Loucy (cell line): ENCODE results near the gene ACBD3.

Source experiments
- EZH2phosphoT487 ChIP-seq: fragments of 200-600 bp; IDR thresholded peaks from 2 replicates; pipeline ENCODE4 v1.6.1; 2018; ENCODE audit warnings: antibody characterized with exemption, mild to moderate bottlenecking, moderate library complexity, borderline replicate concordance
- TF ChIP-seq, protein P1 (sequence below): fragments of 200-600 bp; sonication (generic); conservative IDR thresholded peaks from 2 replicates; pipeline ENCODE4 v1.5.1; 2014; ENCODE audit warnings: mild to moderate bottlenecking, antibody characterized with exemption, low read length

DNA sequence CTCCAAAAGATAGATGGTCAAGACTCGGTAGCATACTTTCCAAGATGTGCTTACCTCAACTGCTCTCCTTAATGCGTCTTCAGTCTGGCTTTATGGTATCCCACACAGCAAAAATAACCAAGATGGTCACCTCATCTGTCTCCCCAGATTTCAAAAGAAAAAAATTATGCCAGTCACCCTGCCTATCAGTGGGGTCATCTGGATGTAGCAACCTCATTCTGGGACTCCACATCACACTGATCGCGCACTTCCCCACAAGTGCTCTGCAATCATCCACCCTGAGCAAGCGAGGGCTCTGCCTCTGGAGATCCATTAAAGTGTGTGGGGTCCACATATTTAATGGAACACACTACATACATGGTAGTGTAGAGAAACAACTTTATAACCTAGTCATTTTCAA lies 42.5 kb downstream of the ACBD3 start:
- TF ChIP-seq, protein P1, sequence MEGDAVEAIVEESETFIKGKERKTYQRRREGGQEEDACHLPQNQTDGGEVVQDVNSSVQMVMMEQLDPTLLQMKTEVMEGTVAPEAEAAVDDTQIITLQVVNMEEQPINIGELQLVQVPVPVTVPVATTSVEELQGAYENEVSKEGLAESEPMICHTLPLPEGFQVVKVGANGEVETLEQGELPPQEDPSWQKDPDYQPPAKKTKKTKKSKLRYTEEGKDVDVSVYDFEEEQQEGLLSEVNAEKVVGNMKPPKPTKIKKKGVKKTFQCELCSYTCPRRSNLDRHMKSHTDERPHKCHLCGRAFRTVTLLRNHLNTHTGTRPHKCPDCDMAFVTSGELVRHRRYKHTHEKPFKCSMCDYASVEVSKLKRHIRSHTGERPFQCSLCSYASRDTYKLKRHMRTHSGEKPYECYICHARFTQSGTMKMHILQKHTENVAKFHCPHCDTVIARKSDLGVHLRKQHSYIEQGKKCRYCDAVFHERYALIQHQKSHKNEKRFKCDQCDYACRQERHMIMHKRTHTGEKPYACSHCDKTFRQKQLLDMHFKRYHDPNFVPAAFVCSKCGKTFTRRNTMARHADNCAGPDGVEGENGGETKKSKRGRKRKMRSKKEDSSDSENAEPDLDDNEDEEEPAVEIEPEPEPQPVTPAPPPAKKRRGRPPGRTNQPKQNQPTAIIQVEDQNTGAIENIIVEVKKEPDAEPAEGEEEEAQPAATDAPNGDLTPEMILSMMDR: no peak
- TF ChIP-seq EZH2phosphoT487: no peak
